Prostate gland (tissue), 2 donors: ENCODE measurements around the gene GRID1.

Experiments used
- POLR2A ChIP-seq: fragments of 450-650 bp; IDR thresholded peaks from one replicate; pipeline ENCODE4 v1.6.1; 2016; ENCODE audit warnings: antibody characterized with exemption, mild to moderate bottlenecking
- POLR2AphosphoS5 ChIP-seq: sonication (generic); formaldehyde crosslinking; IDR thresholded peaks from one replicate; pipeline ENCODE4 v1.6.1; 2017; ENCODE audit warnings: antibody characterized with exemption
- TF ChIP-seq, protein P1 (sequence below), 4 experiments: fragments of 200-600 bp in 2 of 4; fragments of 450-650 bp in 2 of 4; sonication (generic) in 2 of 4; IDR thresholded peaks; 1 replicate in 3 of 4; 2 replicates in 1 of 4; pipeline ENCODE4 v1.5.1; 2016 to 2019; ENCODE audit warnings: antibody characterized with exemption in 4 of 4, mild to moderate bottlenecking in 2 of 4, moderate library complexity in 2 of 4

DNA sequence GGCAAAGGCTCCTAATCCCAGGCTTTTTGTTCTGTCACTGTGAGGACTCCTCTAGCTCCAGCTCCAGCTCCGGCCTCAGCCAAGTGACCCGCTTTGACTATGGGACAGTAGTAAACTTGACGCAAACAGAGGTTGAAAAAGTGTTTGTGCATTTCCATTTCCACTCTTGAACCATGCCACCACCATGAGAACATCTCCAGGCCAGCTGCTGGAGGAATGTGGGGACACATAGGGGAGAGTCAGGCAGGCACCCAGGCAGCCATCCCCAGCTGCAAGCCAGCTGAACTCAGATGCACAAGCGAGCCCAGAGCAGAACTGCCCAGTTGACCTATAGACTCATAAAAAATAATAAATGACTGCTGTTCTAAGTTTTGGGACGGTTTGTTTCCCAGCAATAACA lies 224.7 kb downstream of the GRID1 start:
- TF ChIP-seq, protein P1, sequence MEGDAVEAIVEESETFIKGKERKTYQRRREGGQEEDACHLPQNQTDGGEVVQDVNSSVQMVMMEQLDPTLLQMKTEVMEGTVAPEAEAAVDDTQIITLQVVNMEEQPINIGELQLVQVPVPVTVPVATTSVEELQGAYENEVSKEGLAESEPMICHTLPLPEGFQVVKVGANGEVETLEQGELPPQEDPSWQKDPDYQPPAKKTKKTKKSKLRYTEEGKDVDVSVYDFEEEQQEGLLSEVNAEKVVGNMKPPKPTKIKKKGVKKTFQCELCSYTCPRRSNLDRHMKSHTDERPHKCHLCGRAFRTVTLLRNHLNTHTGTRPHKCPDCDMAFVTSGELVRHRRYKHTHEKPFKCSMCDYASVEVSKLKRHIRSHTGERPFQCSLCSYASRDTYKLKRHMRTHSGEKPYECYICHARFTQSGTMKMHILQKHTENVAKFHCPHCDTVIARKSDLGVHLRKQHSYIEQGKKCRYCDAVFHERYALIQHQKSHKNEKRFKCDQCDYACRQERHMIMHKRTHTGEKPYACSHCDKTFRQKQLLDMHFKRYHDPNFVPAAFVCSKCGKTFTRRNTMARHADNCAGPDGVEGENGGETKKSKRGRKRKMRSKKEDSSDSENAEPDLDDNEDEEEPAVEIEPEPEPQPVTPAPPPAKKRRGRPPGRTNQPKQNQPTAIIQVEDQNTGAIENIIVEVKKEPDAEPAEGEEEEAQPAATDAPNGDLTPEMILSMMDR (IDR thresholded peaks at IDR 0.05) = no peak
- no peak for TF ChIP-seq POLR2AphosphoS5
- TF ChIP-seq POLR2A = no peak
